Activated CD4-positive, CD25-positive, alpha-beta regulatory T cell treated with anti-CD3 and anti-CD28 coated beads, Interleukin-2, amount 50 U/mL, for 72 hours (primary cell): ENCODE measurements around the gene MTX1.
A peak's percentile ranks its signal among the peaks of the same experiment; 100 is the strongest.

Experiments used
- DNase-seq: peaks from one replicate; pipeline ENCODE4 v3.0.0; 2021

Gene MTX1

DNA sequence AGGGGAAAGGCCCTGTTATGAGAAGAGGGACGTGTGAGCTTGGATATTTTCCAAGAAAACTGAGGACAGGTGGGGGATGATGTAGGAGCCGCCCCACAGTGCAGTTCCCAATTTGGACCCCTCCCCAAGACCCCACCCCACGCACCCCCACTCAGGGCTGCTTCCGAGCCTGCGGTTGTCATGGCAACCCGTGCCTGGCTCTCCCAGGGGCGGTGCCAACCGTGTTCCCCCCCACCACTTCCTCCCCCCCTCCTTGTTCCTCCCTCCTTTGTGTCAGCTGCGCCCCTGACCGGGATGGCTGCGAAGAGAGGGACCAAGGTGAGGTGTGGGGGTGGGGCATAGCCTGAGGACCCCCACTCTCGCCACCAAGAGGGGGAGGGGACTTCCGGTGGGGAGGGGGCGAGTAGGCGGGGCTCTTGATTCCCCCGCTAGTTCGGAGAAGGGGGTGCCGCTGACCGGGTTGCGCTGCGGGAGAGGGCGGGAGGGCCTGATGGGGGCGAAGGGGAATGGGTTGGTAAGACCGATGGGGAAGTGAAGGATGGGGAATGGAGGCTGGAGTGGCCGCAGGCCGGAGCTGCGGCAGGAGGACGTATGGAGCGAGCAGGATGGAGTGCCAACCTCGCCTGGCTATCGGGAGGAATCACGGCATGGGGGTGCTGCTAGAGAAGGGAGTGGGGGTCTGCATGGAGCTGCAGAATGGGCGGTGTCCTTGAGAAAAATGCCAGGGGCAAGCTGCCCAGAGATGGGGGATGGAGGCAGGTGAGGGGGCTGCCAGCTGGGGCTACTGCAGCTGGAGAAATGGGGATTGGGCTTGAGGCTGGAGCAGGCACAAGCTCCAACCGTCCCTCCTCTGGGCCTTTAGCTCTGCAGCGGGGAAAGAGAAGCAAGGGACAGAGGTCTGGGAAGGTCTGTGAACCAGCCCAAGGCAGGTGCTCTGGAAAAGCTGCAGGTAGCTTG, 33.9 kb upstream of the MTX1 start:
- DNase-seq, result peak; percentile 42

DNA sequence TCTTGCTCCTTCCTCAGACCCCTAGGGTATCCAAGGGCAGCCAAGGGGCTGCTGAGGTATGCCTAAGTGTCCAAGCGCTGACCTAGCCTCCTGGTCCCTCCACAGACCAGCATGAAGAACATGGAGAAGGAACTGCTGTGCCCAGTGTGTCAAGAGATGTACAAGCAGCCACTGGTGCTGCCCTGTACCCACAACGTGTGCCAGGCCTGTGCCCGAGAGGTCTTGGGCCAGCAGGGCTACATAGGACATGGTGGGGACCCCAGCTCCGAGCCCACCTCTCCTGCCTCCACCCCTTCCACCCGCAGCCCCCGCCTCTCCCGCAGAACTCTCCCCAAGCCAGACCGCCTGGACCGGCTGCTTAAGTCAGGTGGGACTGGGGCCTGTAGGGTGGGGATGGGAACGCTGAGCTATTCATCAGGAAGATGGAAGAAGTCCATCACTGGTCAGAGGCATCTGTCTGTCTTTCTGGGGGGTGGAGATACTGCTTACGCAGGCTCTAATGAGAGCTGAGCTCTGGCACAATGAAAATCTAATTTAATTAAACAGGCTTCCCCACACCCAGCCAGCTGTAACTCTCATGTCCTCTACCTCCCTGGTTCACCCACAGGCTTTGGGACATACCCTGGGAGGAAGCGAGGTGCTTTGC, 33.1 kb upstream of the MTX1 start:
- DNase-seq, result peak; percentile 30

DNA sequence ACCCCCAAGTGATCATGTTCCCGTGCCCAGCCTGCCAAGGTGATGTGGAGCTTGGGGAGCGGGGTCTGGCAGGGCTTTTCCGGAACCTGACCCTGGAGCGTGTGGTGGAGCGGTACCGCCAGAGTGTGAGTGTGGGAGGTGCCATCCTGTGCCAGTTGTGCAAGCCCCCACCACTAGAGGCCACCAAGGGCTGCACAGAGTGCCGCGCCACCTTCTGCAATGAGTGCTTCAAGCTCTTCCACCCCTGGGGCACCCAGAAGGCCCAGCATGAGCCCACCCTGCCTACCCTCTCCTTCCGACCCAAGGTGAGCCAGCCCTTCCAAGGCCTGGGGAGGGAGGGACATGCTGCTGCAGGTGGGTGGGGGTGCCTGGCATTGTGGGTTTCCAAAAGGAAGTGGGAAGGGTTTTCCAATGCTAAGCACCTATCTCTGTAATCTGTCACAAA, 32.5 kb upstream of the MTX1 start:
- peak; percentile 30 for DNase-seq

DNA sequence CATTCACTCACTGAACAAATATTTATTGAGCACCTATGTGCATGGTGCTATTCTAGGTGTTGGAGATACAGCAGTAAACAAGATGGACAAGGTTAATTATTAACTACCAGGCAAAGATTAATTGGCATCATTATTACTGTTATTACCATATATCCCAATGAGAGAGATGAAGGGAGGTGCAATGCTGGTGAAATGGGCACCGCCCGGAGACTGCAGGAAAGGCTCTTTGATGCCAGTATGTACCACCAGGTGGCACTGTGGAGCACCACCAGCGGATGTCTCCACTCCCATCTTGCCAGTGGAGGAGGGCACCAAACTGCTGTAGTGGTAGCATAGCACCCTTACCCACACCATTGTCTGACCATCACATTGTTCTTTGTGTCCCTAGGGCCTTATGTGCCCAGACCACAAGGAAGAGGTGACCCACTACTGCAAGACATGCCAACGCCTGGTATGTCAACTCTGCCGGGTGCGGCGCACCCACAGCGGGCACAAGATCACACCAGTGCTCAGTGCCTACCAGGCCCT, 31.9 kb upstream of the MTX1 start:
- peak; percentile 88 for DNase-seq

DNA sequence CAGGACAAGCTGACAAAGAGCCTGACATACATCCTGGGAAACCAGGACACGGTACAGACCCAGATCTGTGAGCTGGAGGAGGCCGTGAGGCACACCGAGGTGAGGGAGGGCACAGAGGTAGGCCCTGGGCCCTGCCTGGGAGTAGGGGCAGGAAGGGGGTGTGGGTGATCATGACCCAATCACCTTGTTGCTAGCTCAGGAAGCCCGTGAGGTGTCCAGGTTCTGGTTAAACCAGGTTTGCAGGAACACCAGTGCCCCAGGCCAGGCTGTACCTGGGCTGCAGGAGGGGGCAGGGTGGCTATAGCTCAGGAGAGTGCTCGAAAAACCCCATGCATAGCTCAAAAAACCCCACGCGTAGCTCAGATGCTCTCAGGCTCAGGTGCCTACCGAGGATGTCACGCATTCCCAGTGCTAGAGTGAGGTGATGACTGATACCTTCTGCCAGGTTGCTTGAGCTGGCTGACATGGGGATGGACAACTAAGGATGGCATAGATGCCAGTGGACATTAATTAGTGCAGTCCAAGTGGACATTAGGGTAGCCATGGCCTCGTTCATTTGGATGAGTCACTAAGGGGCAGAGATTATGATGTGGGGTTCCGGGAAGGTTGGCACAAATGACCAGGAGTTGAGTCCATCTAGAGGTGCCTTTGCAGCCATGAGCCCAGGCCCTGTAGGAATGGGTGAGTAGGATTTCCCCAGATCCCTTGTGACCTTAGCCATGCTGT, 31.1 kb upstream of the MTX1 start:
- peak; percentile 30 for DNase-seq

DNA sequence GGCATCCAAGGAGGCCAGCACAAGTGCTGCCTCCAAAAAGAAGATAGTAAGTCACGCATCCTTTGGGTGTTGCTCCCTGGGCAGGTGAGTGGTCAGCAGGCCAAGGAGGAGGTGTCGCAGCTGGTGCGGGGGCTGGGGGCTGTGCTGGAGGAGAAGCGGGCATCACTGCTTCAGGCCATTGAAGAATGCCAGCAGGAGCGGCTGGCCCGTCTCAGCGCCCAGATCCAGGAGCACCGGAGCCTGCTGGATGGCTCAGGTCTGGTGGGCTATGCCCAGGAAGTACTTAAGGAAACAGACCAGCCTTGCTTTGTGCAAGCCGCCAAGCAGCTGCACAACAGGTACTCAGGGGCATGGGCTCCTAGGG, 30.6 kb upstream of the MTX1 start:
- peak; percentile 14 for DNase-seq

DNA sequence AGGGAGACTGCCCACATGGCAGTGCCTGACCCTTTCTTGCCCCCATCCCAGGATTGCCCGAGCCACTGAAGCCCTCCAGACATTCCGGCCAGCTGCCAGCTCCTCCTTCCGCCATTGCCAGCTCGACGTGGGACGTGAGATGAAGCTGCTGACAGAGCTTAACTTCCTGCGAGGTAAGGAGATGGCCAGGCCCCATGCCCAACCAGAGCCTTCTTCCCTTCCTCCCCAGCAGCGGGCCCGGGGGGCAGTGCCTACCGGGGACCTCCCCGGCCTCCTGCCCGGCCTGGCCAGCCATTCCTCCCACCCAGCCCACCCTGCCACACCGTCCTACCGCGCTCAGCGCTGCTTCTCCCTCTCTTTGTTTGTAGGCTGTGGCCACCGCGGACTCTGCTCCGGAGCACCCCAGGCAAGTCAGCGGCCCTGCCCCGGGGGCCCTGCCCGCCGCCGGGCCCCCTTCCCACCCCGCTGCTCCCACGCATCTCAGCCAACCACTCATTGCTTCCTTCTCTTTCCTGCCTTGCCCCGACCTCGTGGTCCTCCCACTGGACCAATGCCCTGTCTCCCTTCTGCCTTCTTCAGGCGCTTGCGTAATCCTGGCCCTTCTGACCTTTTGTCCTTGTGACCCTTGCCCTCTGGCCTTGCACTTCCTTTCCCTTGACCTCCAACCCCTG, 29.9 kb upstream of the MTX1 start:
- peak; percentile 28 for DNase-seq

DNA sequence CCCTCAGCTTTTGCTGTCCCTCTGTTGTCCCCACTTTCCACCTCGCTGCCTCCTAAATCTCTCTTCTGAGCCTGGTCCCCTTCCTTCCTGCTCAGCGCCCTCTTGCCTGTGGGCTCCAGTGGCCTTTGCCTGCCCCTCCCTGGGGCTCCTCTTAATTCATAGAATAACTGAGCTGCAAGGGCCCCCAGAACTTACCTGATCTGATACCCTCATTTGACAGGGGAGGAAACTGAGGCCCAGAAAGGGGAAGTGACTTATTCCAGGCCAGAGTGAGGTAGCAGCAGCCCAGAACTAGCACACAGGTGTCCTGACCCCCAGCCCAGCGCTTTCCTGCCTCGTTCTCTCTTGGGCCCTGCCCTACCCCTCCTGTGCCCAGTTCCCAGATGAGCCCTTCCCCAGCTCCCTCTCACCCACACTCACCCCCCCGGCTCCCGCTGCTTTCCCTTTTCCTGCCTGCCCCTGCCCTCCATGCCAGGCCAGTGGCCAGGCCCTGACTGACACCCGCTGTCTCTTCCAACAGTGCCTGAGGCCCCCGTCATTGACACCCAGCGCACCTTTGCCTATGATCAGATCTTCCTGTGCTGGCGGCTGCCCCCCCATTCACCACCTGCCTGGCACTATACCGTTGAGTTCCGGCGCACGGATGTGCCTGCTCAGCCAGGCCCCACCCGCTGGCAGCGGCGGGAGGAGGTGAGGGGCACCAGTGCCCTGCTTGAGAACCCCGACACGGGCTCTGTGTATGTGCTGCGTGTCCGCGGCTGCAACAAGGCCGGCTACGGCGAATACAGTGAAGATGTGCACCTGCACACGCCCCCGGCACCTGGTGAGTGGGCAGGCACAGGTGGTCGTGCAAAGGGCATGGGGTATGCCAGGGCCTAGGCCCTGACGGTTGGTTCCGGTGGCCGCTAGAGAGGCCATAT, 29.1 kb upstream of the MTX1 start:
- peak; percentile 29 for DNase-seq

DNA sequence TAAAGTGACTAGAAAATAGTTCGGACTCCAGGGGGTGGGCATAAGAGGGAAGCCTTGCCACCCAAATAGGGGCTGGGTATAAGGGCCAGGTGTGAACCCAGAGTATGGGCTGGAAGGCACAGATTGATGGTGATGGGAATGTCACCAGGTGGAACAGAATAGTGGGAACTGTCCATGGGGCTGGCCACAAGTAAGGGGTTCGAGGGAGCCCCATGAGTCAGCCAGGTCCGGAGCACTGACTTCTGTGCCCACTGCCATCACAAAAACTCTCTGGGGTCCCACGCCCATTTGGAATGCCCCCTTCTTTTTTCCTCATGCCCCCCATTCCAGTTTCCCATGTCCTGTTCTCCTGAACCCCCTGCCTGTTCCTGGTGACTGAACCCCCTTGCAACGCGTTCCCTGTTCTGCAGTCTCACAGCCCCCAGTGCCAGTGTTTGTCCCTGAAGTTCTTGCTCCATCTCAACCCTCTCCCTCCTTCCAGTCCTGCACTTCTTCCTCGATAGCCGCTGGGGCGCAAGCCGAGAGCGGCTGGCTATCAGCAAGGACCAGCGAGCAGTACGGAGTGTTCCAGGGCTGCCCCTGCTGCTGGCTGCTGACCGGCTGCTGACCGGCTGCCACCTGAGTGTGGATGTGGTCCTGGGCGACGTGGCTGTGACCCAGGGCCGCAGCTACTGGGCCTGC, 27.0 kb upstream of the MTX1 start:
- DNase-seq, result no peak

DNA sequence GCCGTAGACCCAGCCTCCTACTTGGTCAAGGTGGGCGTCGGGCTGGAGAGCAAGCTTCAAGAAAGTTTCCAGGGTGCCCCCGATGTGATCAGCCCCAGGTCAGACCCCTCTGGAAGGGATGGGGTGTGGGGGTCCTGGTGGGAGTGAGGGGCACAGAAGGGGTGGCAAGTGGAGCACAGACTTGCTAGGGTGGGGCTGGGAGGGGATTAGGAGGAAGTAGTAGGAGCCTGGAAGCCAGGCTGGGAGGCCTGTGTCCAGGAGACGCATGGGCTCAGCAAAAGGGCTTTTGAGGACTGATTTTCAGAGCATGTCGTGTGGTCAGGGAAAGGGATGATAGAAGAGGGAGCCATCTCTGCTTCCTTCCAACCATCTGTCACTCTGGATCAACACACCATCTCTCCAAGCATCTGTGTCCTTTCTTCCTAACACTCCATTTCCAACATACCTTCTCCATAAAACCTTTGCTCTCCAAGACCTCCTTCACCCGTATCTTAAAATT, 26.4 kb upstream of the MTX1 start:
- DNase-seq, result no peak

DNA sequence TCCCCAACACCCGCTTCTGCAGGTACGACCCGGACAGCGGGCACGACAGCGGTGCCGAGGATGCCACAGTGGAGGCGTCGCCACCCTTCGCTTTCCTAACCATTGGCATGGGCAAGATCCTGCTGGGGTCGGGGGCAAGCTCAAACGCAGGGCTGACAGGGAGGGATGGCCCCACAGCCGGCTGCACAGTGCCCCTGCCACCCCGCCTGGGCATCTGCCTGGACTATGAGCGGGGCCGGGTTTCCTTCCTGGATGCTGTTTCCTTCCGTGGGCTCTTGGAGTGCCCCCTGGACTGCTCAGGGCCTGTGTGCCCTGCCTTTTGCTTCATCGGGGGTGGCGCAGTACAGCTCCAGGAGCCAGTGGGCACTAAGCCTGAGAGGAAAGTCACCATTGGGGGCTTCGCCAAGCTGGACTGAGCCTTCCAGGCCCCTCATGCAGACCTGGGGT, 24.7 kb upstream of the MTX1 start:
- DNase-seq, result no peak

DNA sequence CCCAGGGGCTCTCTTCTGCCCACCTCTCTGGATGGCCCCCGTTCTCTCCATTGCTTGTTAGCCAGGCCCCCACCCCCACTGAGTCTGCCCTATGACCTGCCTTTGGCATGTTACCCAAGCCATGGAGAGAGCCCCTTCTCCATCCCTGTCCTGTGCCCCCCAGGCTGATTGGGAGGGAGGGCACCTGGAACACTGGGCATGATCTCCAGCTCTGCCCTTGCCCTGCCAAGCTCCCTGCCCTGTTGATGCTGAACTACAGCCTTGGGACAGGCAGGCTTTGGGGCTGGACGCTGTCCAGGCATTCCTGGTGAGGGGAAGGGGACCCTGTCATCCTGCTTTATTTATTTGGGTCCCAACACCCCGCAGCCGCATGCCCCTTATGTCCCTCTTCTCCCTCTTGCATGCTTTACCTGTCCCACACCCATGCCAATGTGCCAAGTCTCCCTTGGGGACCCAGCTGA, 24.1 kb upstream of the MTX1 start:
- no peak for DNase-seq

DNA sequence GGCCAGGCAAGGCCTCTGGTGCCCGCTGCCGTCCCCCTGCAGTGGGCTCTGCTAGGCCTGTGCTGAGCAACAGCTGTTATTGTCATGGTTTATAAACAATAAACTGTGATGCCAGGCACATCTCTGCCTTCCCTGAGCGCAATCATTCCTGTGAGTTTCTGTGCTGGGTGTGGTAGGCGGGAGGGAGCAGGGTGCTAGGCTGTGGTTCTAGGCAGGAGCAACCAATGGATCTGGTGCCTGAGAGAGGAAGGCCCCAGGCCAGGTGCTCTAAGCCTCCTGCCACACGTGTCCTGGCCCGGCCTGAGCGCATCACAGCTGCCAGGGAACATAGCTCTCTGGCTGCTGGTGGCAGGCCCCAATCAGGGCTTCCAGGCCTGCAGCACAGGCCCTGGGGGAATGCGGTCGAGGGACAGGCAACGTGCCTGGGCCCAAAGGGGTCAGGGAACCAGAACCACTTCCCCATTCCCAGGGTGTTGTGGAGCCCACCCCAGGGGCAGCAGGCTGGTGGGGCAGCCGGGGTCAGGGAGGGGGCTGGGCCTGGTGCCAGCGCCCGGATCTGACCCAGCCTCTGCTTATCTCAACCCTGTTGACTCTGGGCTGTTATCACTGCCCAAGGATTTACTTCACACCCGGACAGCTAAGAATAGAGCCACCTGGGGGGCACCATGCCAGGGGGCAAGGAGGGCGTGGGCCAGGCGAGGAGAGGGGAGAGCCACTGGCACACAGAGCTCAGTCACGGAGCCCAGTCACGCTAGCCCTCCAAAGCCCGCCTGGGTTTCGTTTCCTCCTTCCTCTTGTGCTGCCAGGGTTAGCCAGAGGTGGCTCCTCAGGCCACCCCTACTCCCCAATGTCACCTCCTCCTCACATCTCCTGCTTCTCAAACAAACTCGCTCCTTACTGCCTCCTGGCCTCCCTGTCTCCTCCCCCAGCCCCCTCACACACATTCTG, 23.4 kb upstream of the MTX1 start:
- DNase-seq, result no peak

DNA sequence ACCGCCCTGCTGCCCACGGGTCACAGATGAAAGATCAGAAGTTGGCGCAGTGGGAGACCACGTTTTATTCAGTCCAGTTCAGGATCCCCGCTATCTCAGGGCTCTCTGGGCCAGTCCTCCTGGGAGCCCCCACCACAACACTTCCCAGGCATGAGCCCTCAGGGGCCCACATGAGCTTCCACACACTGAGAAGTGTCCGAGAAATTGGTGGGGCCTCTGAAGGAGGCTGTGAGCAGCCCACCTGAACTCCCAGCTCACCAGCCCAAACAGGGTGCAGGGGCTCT, 22.8 kb upstream of the MTX1 start:
- DNase-seq, result no peak

DNA sequence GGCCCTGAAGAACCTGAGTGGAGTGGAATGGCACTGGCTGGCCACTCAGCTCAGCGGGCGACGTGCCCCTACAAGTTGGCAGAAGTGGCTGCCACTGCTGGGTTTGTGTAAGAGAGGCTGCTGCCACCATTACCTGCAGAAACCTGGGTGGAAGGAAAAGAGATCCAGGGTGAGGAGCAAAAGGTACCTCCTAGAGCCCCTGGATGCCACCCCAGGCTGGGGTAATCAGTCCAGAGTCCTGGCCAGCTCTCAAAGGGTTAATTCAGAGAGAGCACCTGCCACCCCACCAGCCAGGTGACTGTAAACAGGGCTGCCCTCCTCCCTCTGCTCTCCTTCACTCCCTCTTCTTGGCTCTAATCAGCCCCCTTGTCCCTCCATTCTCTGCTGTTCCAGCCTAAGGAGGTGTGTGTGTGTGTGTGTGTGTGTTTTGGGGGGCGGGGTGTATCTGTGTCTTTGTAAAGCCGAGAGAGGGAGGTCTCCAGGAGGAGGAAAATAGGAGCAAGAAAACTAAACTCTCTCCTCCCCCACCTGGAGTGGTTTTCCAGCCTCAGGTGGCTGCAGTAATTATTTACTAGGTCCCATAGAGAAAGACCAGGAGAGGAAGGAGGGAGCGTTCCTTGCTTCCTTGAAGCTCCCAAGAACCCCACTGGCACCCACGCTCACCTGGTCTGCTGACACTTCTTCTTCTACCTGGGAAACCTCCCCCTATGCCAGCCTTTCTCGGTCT, 22.3 kb upstream of the MTX1 start:
- DNase-seq, result no peak

DNA sequence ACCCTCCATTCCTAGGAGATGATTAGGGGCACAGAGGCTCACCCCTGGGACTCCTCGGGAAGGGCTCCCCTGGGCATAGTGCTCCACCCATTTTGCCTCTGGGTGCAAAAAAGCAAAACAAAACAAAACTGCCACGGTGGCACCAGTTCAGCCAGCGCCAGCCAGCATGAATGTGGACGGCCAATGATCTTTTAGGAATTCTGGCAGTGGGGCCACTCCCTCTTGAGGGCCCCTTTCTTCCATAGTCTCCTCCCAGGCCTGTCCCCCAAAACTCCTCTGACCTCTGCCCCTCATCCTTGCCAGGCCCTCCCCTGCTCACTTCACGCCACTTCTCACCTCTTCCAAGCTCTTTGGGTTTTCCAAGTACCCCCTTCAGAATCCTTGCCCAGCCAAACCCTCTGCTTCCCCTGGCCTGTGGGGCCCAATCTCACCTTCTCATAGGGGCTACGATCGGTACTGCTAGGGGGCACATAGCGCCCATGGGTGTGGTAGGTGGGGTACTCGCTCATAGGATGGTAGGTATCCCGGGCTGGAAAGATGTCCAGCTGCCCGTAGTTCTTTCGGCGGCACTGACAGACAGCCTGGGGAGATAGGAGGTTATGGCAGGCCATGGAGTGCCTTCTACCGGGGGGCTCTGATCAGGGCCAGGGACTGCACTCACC, 21.6 kb upstream of the MTX1 start:
- DNase-seq, result no peak

DNA sequence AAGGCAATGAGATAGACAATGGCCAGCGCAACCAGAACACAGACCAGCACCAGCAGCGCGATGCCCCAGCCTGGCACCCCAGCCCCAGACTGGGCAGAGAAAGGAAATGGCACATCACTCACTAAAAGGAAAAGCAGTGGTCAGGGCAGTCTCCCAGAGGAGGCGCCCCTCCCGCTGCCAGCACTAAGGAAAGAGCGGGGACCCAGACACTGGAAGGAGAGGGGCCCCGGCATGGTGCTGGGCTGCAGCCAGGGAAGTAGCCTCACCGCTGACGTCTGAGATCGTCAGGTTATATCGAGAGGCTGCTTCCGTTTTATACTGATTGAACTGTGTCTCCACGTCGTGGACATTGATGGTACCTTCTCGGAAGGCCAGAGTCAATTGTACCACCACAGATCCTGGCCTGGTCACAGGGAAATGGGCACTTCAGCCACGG, 21.0 kb upstream of the MTX1 start:
- no peak for DNase-seq

DNA sequence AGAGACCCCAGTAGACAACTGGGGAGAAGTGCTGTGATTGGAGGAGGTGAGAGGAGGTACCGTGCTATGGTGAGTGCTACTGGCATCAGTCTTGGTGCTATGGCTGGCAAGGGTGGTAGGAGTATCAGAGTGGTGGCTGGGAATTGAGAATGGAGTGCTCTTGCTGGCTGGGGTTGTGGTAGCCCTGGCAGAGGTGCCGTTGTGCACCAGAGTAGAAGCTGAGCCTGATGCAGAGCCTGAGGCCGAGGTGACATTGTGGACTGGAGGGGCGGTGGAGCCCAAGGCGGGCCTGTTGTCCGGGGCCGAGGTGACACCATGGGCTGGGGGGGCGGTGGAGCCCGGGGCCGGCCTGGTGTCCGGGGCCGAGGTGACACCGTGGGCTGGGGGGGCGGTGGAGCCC, 20.2 kb upstream of the MTX1 start:
- DNase-seq, result no peak
